ENCODE data around the gene TNFRSF18.

The TNFRSF18 gene

DNA sequence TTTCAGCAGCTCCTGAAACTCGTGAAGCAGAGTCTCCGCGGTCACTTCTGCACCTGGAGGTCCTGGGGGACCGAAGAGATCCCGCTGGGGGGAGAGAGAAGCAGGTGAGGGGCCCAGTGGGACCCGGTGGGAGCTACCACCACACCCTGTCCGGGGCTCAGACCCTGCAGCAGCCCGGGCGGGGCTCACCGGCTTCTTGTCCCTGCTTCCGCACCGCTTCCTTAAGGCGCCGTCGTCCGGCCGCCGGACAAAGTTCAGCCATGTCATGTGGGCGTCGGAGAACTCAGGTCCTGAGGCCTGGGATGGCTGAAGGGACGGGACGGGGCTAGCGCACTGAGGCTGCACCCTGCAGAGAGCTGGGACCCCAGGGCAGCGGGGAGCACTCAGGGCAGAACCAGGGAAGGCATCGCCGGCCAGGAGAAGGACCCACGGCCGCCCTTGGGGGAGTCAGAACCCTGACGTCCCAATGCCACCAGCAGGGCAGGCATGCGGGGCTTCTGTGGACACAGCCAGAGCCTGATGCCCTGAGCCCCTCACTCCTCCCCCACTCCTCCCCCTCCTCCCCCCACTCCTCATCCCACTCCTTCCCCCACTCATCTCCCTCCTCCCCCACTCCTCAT, 37.9 kb upstream of the TNFRSF18 start:
- DNase-seq (ENCODE audit: low spot score in 2 of 2) (no peak), ATAC-seq (ENCODE audit: low read depth) (no peak)
- no peaks in the 10 kb centered on the region for H3K4me1 Mint-ChIP-seq
- no peak overlapping the region for H3K27ac Mint-ChIP-seq
- peaks cover 8% of the 10 kb centered on the region for H3K27me3 Mint-ChIP-seq
- no peak overlapping the region for H3K4me3 Mint-ChIP-seq
- no peaks in the 10 kb centered on the region for H3K9me3 Mint-ChIP-seq
- H3K36me3 Mint-ChIP-seq, result no peaks in the 10 kb centered on the region

GRCh38 chr1:1243807-1244191, 37.4 kb upstream of the TNFRSF18 start:
- DNase-seq (ENCODE audit: low spot score in 2 of 2) (no peak), ATAC-seq (ENCODE audit: low read depth) (no peak)
- H3K9me3 Mint-ChIP-seq, result no peaks in the 10 kb centered on the region
- no peak overlapping the region for H3K4me3 Mint-ChIP-seq
- H3K27ac Mint-ChIP-seq, result no peak overlapping the region
- peaks cover 8% of the 10 kb centered on the region for H3K27me3 Mint-ChIP-seq
- no peaks in the 10 kb centered on the region for H3K4me1 Mint-ChIP-seq
- no peaks in the 10 kb centered on the region for H3K36me3 Mint-ChIP-seq

GRCh38 chr1:1243266-1243660, 36.9 kb upstream of the TNFRSF18 start:
- Mint-ChIP-seq H3K9me3 (no peaks in the 10 kb centered on the region), H3K4me1 (no peaks in the 10 kb centered on the region), H3K4me3 (no peak overlapping the region), H3K36me3 (no peaks in the 10 kb centered on the region), H3K27me3 (peaks cover 8% of the 10 kb centered on the region), H3K27ac (no peak overlapping the region)
- no peak for ATAC-seq (ENCODE audit: low read depth)
- no peak for DNase-seq (ENCODE audit: low spot score in 2 of 2)

GRCh38 chr1:1242461-1243265, 36.3 kb upstream of the TNFRSF18 start:
- H3K9me3 Mint-ChIP-seq, result no peaks in the 10 kb centered on the region
- no peak overlapping the region for H3K4me3 Mint-ChIP-seq
- ATAC-seq (ENCODE audit: low read depth) (no peak), DNase-seq (ENCODE audit: low spot score in 2 of 2) (no peak)
- no peaks in the 10 kb centered on the region for H3K36me3 Mint-ChIP-seq
- H3K4me1 Mint-ChIP-seq, result no peaks in the 10 kb centered on the region
- H3K27ac Mint-ChIP-seq, result no peak overlapping the region
- H3K27me3 Mint-ChIP-seq, result peaks cover 10% of the 10 kb centered on the region

- no peaks in the 10 kb centered on the region for H3K4me1 Mint-ChIP-seq
- no peak for DNase-seq (ENCODE audit: low spot score in 2 of 2)
- no peak overlapping the region for H3K4me3 Mint-ChIP-seq
- H3K9me3 Mint-ChIP-seq, result no peaks in the 10 kb centered on the region
- peaks cover 10% of the 10 kb centered on the region for H3K27me3 Mint-ChIP-seq
- H3K27ac Mint-ChIP-seq, result no peak overlapping the region
- no peak for ATAC-seq (ENCODE audit: low read depth)
- no peaks in the 10 kb centered on the region for H3K36me3 Mint-ChIP-seq
Measured at GRCh38 chr1:1241588-1242219, 35.3 kb upstream of the TNFRSF18 start.

GRCh38 chr1:1240822-1241587, 34.6 kb upstream of the TNFRSF18 start:
- ATAC-seq (ENCODE audit: low read depth) (no peak), DNase-seq (ENCODE audit: low spot score in 2 of 2) (no peak)
- no peaks in the 10 kb centered on the region for H3K9me3 Mint-ChIP-seq
- no peak overlapping the region for H3K27ac Mint-ChIP-seq
- no peaks in the 10 kb centered on the region for H3K36me3 Mint-ChIP-seq
- no peaks in the 10 kb centered on the region for H3K4me1 Mint-ChIP-seq
- H3K4me3 Mint-ChIP-seq, result no peak overlapping the region
- peaks cover 10% of the 10 kb centered on the region for H3K27me3 Mint-ChIP-seq

- Mint-ChIP-seq H3K36me3 (no peaks in the 10 kb centered on the region), H3K4me1 (no peaks in the 10 kb centered on the region), H3K4me3 (no peak overlapping the region), H3K27ac (no peak overlapping the region), H3K27me3 (peaks cover 10% of the 10 kb centered on the region), H3K9me3 (no peaks in the 10 kb centered on the region)
- no peak for DNase-seq (ENCODE audit: low spot score in 2 of 2)
- ATAC-seq (ENCODE audit: low read depth), result no peak
Measured at GRCh38 chr1:1240348-1240732, 33.9 kb upstream of the TNFRSF18 start.

DNA sequence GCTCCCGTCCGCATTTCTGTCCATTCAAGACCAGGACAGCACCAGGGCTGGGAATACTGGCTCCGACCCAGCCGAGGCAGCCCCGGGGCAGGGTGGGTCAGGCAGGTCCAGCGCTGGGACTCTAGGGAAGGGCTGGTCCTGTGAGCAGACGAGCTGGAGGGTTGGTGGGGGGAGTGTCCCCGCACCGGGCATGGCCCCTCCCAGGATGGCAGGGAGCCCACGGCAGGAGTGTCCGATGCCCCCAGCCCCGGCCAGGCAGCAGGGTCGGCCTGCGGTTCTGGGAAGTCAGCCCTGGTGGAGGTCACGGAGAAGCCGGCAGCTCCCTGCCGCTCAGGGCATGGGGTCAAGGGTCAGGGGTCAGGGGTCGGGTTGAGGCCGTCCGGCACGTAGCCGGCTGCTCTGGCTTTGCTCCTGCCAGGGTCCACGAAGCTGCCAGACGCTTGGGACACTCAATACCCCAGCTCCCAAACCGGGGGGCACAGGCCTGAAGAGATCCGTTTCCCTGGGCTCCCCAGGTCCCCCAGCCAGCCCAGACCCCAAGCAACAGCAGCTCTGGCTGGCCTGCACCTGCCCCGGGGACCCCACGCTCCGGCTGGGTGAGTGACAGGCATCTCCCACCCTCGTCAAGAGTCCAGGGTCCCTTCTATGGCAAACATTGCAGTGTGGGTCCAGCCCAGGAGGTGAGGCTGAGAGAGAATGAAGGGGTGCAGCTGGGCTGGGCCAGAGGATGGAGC, 33.4 kb upstream of the TNFRSF18 start:
- ATAC-seq (ENCODE audit: low read depth), result no peak
- peaks cover 10% of the 10 kb centered on the region for H3K27me3 Mint-ChIP-seq
- no peak overlapping the region for H3K27ac Mint-ChIP-seq
- no peaks in the 10 kb centered on the region for H3K4me1 Mint-ChIP-seq
- H3K4me3 Mint-ChIP-seq, result no peak overlapping the region
- H3K36me3 Mint-ChIP-seq, result no peaks in the 10 kb centered on the region
- DNase-seq (ENCODE audit: low spot score in 2 of 2), result no peak
- H3K9me3 Mint-ChIP-seq, result no peaks in the 10 kb centered on the region

- H3K4me3 Mint-ChIP-seq, result no peak overlapping the region
- peaks cover 10% of the 10 kb centered on the region for H3K27me3 Mint-ChIP-seq
- H3K4me1 Mint-ChIP-seq, result peaks cover 5% of the 10 kb centered on the region
- no peak overlapping the region for H3K27ac Mint-ChIP-seq
- DNase-seq (ENCODE audit: low spot score in 2 of 2) (no peak), ATAC-seq (ENCODE audit: low read depth) (no peak)
- no peaks in the 10 kb centered on the region for H3K36me3 Mint-ChIP-seq
- H3K9me3 Mint-ChIP-seq, result no peaks in the 10 kb centered on the region
Measured at GRCh38 chr1:1239227-1239613, 32.8 kb upstream of the TNFRSF18 start.

- H3K27me3 Mint-ChIP-seq, result peaks cover 10% of the 10 kb centered on the region
- H3K4me1 Mint-ChIP-seq, result peaks cover 7% of the 10 kb centered on the region
- DNase-seq (ENCODE audit: low spot score in 2 of 2) (no peak), ATAC-seq (ENCODE audit: low read depth) (no peak)
- H3K36me3 Mint-ChIP-seq, result no peaks in the 10 kb centered on the region
- no peaks in the 10 kb centered on the region for H3K9me3 Mint-ChIP-seq
- H3K27ac Mint-ChIP-seq, result no peak overlapping the region
- H3K4me3 Mint-ChIP-seq, result no peak overlapping the region
Measured at GRCh38 chr1:1238702-1239178, 32.3 kb upstream of the TNFRSF18 start.

DNA sequence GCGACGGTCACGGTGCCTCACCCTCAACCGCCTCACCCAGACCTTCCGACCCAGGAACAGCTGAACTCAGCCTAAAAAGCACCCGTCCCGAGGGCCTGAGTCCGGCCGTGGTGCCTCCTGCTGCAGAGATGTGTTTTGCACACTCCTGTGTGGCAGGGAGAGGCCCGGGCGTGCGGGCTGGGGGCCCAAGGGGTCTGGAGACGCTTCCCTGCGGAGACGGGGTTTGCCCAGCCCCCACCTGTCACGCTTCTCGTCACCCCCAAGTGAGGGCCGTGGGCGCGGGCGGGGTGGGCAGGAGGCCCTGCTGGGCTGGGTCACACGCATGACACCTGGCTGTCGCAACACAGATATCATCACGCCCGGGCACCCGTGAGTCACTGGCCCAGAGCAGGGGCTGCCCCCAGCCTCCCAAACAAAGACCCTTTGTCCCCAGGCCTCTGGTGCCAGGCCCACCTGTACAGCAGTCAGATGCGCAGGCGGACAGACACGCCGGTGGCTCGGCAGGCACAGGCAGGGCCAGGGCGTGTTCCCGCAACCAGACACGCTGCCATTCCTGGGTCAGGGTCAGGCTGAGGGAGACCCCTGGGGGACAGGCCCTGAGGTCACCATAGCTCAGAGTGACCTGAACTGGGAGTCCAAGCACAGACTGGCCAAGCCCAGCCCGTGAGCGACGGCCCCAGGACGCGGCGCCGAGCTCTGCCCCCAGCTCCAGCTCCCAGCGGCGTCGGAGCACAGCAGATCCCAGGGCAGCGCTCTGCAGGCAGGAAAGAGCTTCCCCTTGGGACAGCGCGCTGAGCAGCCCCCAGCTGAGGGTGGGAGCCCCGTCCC, 31.7 kb upstream of the TNFRSF18 start:
- peak overlapping the region; percentile 27 for H3K4me3 Mint-ChIP-seq
- ATAC-seq (ENCODE audit: low read depth), result peak; percentile 66

GRCh38 chr1:1236945-1237873, 30.8 kb upstream of the TNFRSF18 start:
- Mint-ChIP-seq H3K36me3 (no peaks in the 10 kb centered on the region), H3K27ac (no peak overlapping the region), H3K4me3 (peak overlapping the region; percentile 27), H3K9me3 (no peaks in the 10 kb centered on the region), H3K4me1 (peaks cover 10% of the 10 kb centered on the region), H3K27me3 (peaks cover 10% of the 10 kb centered on the region)
- DNase-seq (ENCODE audit: low spot score in 2 of 2) (no peak), ATAC-seq (ENCODE audit: low read depth) (no peak)

More for the DNA sequence above, 31.7 kb upstream of the TNFRSF18 start:
- Mint-ChIP-seq H3K4me1 (peaks cover 10% of the 10 kb centered on the region), H3K36me3 (no peaks in the 10 kb centered on the region), H3K27me3 (peaks cover 10% of the 10 kb centered on the region), H3K9me3 (no peaks in the 10 kb centered on the region), H3K27ac (no peak overlapping the region)
- no peak for DNase-seq (ENCODE audit: low spot score in 2 of 2)

Measured in memory B cell (primary cell).